Endodermal cell (in vitro differentiated cells): Measurements from ENCODE around the gene SLC2A5. TPM values are rescaled to one million over a fixed set of nuclear protein-coding genes. Genes with fewer than 3 reads are reported as not detected.

ENCODE experiments used
- DNase-seq: peaks from one replicate; pipeline ENCODE4 v3.0.0-alpha.2; 2017
- H3K27ac ChIP-seq: 2 replicates; pipeline ENCODE4 v1.5.1; 2013; ENCODE audit warnings: mild to moderate bottlenecking, low read depth, low read length, moderate library complexity
- H3K27me3 ChIP-seq: 2 replicates; pipeline ENCODE4 v1.6.1; 2013; ENCODE audit warnings: mild to moderate bottlenecking, low read length, moderate library complexity; ENCODE audit not compliant: insufficient read depth, control insufficient read depth, poor library complexity, severe bottlenecking
- H3K36me3 ChIP-seq: 2 replicates; pipeline ENCODE4 v1.7.0; 2013; ENCODE audit warnings: mild to moderate bottlenecking, low read length, moderate library complexity; ENCODE audit not compliant: control insufficient read depth, insufficient read depth
- H3K4me1 ChIP-seq: one replicate; pipeline ENCODE4 v1.7.0; 2013; ENCODE audit warnings: low read length; ENCODE audit not compliant: control insufficient read depth, insufficient read depth
- H3K4me3 ChIP-seq: 2 replicates; pipeline ENCODE4 v1.5.1; 2013; ENCODE audit warnings: mild to moderate bottlenecking, low read length, moderate library complexity
- H3K9ac ChIP-seq: 2 replicates; pipeline ENCODE4 v1.6.1; 2013; ENCODE audit warnings: mild to moderate bottlenecking, low read length, moderate library complexity; ENCODE audit not compliant: poor library complexity, severe bottlenecking; ENCODE audit errors: extremely low read depth
- H3K9me3 ChIP-seq: 2 replicates; pipeline ENCODE4 v1.6.1; 2013; ENCODE audit warnings: mild to moderate bottlenecking, low read length, moderate library complexity; ENCODE audit not compliant: control insufficient read depth
- H3K27ac Mint-ChIP-seq: 2 replicates; pipeline ENCODE4 v1.8.0; 2020; ENCODE audit warnings: mixed read lengths
- H3K27me3 Mint-ChIP-seq: 2 replicates; pipeline ENCODE4 v1.8.0; 2021; ENCODE audit warnings: mild to moderate bottlenecking, mixed read lengths; ENCODE audit not compliant: insufficient read depth
- H3K36me3 Mint-ChIP-seq: 2 replicates; pipeline ENCODE4 v1.8.0; 2020; ENCODE audit warnings: low read depth, mixed read lengths
- H3K4me1 Mint-ChIP-seq: 2 replicates; pipeline ENCODE4 v1.8.0; 2020; ENCODE audit warnings: mixed read lengths
- H3K4me3 Mint-ChIP-seq: 2 replicates; pipeline ENCODE4 v1.8.0; 2020; ENCODE audit warnings: mild to moderate bottlenecking, moderate library complexity, mixed read lengths
- H3K9me3 Mint-ChIP-seq: 2 replicates; pipeline ENCODE4 v1.8.0; 2020; ENCODE audit warnings: mild to moderate bottlenecking, mixed read lengths
- WGBS, 2 experiments: methylation state at CpG; one replicate each; pipeline versions ENCODE4 v1.1.5 to v1.1.7; 2013; ENCODE audit warnings: missing lambda C conversion rate in 2 of 2, mixed read lengths in 1 of 2; ENCODE audit not compliant: insufficient coverage in 1 of 2, insufficient read length in 1 of 2; 5-methylcytosine and 5-hydroxymethylcytosine counted together
- total RNA-seq, 2 donors: library from RNA; stranded (reverse); fragmentation: NEBNext Ultra II Directional in 1 of 2; extraction: Animal tissue kit (Norgen Biotek cat#: 25700) in 1 of 2; gene quantifications; 2 replicates in 1 of 2; 3 replicates in 1 of 2; pipeline ENCODE4 v1.2.1, GENCODE V29; 2021
- TF ChIP-seq, protein P1 (sequence below): fragments of 200-600 bp; sonication (generic); conservative IDR thresholded peaks from 2 replicates; pipeline ENCODE4 v1.5.0; 2021; ENCODE audit warnings: antibody characterized with exemption, mild to moderate bottlenecking

SLC2A5 gene
- total RNA-seq, 2 donors from 2014 or later = not detected

GRCh38 chr1:9073143-9073542 is 3.7 kb upstream of the SLC2A5 start:
- Mint-ChIP-seq H3K36me3 (no peaks in the 10 kb centered on the region), H3K9me3 (no peaks in the 10 kb centered on the region), H3K4me1 (peaks cover 12% of the 10 kb centered on the region), H3K27me3 (no peaks in the 10 kb centered on the region), H3K4me3 (no peak overlapping the region), H3K27ac (no peak overlapping the region)
- Histone ChIP-seq H3K4me3 (no peak overlapping the region), H3K4me1 (no peaks in the 10 kb centered on the region), H3K9me3 (no peaks in the 10 kb centered on the region), H3K27ac (no peak overlapping the region), H3K9ac (no peak overlapping the region), H3K27me3 (no peaks in the 10 kb centered on the region), H3K36me3 (no peaks in the 10 kb centered on the region)
- TF ChIP-seq, protein P1, sequence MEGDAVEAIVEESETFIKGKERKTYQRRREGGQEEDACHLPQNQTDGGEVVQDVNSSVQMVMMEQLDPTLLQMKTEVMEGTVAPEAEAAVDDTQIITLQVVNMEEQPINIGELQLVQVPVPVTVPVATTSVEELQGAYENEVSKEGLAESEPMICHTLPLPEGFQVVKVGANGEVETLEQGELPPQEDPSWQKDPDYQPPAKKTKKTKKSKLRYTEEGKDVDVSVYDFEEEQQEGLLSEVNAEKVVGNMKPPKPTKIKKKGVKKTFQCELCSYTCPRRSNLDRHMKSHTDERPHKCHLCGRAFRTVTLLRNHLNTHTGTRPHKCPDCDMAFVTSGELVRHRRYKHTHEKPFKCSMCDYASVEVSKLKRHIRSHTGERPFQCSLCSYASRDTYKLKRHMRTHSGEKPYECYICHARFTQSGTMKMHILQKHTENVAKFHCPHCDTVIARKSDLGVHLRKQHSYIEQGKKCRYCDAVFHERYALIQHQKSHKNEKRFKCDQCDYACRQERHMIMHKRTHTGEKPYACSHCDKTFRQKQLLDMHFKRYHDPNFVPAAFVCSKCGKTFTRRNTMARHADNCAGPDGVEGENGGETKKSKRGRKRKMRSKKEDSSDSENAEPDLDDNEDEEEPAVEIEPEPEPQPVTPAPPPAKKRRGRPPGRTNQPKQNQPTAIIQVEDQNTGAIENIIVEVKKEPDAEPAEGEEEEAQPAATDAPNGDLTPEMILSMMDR = no peak
- WGBS, 2 experiments = 92 to 93% methylated on average over 2 to 3 of the region's 3 CpGs
- DNase-seq = no peak

DNA sequence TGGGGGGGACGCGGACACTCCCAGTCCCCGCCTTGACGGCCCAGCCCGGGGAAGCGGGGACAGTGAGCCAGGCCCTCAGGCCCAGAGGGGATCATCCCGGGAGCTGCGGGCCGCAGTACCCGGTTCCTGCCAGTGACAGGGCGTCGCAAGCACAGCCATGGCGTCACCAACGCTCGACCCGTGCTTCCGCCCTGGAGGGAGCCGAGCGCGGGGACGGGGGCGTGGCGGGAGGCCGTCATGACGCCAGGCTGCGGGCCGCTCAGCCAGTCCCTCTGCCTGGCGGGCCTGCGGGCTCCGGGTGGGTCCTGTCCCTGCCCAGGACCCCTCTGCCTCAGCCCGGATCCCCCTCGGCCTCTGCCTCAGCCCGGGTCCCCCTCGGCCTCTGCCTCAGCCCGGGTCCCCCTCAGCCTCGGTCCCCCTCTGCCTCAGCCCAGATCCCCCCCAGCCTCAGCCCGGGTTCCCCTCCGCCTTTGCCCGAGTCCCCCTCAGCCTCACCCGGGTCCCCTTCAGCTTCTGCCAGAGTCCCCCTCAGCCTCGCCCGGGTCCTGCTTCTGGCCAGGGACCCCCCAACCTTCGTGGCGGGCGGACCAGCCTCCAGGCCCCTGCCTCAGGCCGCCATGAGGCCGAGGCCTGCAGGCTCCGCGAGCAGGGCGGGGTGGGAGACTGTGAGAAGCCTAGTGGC is 2.3 kb upstream of the SLC2A5 start:
- Mint-ChIP-seq H3K27ac (no peak overlapping the region), H3K4me3 (no peak overlapping the region), H3K27me3 (no peaks in the 10 kb centered on the region), H3K4me1 (peaks cover 12% of the 10 kb centered on the region), H3K9me3 (no peaks in the 10 kb centered on the region), H3K36me3 (no peaks in the 10 kb centered on the region)
- no peak for DNase-seq
- no peak overlapping the region for H3K9ac ChIP-seq
- no peaks in the 10 kb centered on the region for H3K36me3 ChIP-seq
- no peaks in the 10 kb centered on the region for H3K27me3 ChIP-seq
- H3K4me3 ChIP-seq = no peak overlapping the region
- H3K9me3 ChIP-seq = no peaks in the 10 kb centered on the region
- no peaks in the 10 kb centered on the region for H3K4me1 ChIP-seq
- TF ChIP-seq, protein P1 = no peak
- WGBS, 2 experiments = 95 to 96% methylated on average over 20 to 50 of the region's 50 CpGs
- no peak overlapping the region for H3K27ac ChIP-seq

GRCh38 chr1:9070486-9070885 is 1.1 kb upstream of the SLC2A5 start:
- Mint-ChIP-seq H3K4me3 (no peak overlapping the region), H3K9me3 (no peaks in the 10 kb centered on the region)

More at GRCh38 chr1:9070486-9070885, 1.1 kb upstream of the SLC2A5 start:
- H3K27me3 ChIP-seq = no peaks in the 10 kb centered on the region
- H3K4me1 ChIP-seq = no peaks in the 10 kb centered on the region
- TF ChIP-seq, protein P1 = no peak
- no peak for DNase-seq
- no peaks in the 10 kb centered on the region for H3K9me3 ChIP-seq
- H3K4me3 ChIP-seq = no peak overlapping the region
- no peak overlapping the region for H3K27ac Mint-ChIP-seq
- WGBS, 2 experiments = 92% methylated on average over 4 to 7 of the region's 7 CpGs
- H3K27me3 Mint-ChIP-seq = no peaks in the 10 kb centered on the region
- no peak overlapping the region for H3K9ac ChIP-seq
- H3K36me3 ChIP-seq = no peaks in the 10 kb centered on the region
- peaks cover 12% of the 10 kb centered on the region for H3K4me1 Mint-ChIP-seq
- no peak overlapping the region for H3K27ac ChIP-seq
- H3K36me3 Mint-ChIP-seq = no peaks in the 10 kb centered on the region
